Immature natural killer cell (primary cell): ENCODE results near the gene FAM20C. TPM values are rescaled to one million over a fixed set of nuclear protein-coding genes. Genes with fewer than 3 reads are reported as not detected.

Experiments
- DNase-seq, 3 donors: peaks; one replicate each; pipeline ENCODE4 v3.0.0; 2022; ENCODE audit warnings: mixed read lengths in 1 of 3
- H3K27ac Mint-ChIP-seq, 6 donors: one replicate each; pipeline ENCODE4 v1.8.0; 2020; ENCODE audit warnings: mixed read lengths in 6 of 6, mild to moderate bottlenecking in 5 of 6, inconsistent platforms in 4 of 6, moderate library complexity in 3 of 6
- H3K27me3 Mint-ChIP-seq, 3 donors: one replicate each; pipeline ENCODE4 v1.8.0; 2020 to 2021; ENCODE audit warnings: low read depth in 3 of 3, mild to moderate bottlenecking in 3 of 3, mixed read lengths in 3 of 3, moderate library complexity in 3 of 3, inconsistent platforms in 1 of 3
- H3K36me3 Mint-ChIP-seq, 3 donors: one replicate each; pipeline ENCODE4 v1.8.0; 2020; ENCODE audit warnings: mixed read lengths in 3 of 3, inconsistent platforms in 2 of 3, mild to moderate bottlenecking in 2 of 3
- H3K4me1 Mint-ChIP-seq, 2 donors: one replicate each; pipeline ENCODE4 v1.8.0; 2020; ENCODE audit warnings: inconsistent platforms in 2 of 2, mild to moderate bottlenecking in 2 of 2, mixed read lengths in 2 of 2, moderate library complexity in 1 of 2
- H3K4me3 Mint-ChIP-seq, 5 donors: one replicate each; pipeline ENCODE4 v1.8.0; 2020; ENCODE audit warnings: mild to moderate bottlenecking in 5 of 5, mixed read lengths in 5 of 5, inconsistent platforms in 3 of 5, moderate library complexity in 3 of 5
- H3K9me3 Mint-ChIP-seq, 6 donors: one replicate each; pipeline ENCODE4 v1.8.0; 2020; ENCODE audit warnings: mild to moderate bottlenecking in 6 of 6, mixed read lengths in 6 of 6, inconsistent platforms in 4 of 6, moderate library complexity in 3 of 6
- polyA plus RNA-seq, 3 donors: library from polyadenylated mRNA; unstranded; fragments of 300-500 nt; fragmentation: Illumina TruSeq; gene quantifications; one replicate each; pipeline ENCODE4 v1.2.3, GENCODE V29; 2021

FAM20C gene
- polyA plus RNA-seq, 3 donors from 2014 or later, result not detected

- Mint-ChIP-seq H3K27me3 (peaks cover 6 to 12% (median 9%) of the 10 kb centered on the region in 3 donors), H3K4me3 (no peak overlapping the region), H3K36me3 (no peaks in the 10 kb centered on the region), H3K27ac (no peak overlapping the region), H3K4me1 (no peaks in the 10 kb centered on the region), H3K9me3 (peaks cover 0 to 3% (median 0%) of the 10 kb centered on the region in 6 donors)
- DNase-seq, result no peak
These were observed 92.7 kb downstream of the FAM20C start for GRCh38 chr7:284762-285722.

- Mint-ChIP-seq H3K9me3 (peaks cover 0 to 3% (median 0%) of the 10 kb centered on the region in 6 donors), H3K36me3 (no peaks in the 10 kb centered on the region), H3K4me3 (no peak overlapping the region), H3K27ac (no peak overlapping the region), H3K4me1 (no peaks in the 10 kb centered on the region), H3K27me3 (peaks cover 5 to 12% (median 11%) of the 10 kb centered on the region in 3 donors)
- DNase-seq, result no peak
These were observed 93.4 kb downstream of the FAM20C start for GRCh38 chr7:285731-286130.

DNA sequence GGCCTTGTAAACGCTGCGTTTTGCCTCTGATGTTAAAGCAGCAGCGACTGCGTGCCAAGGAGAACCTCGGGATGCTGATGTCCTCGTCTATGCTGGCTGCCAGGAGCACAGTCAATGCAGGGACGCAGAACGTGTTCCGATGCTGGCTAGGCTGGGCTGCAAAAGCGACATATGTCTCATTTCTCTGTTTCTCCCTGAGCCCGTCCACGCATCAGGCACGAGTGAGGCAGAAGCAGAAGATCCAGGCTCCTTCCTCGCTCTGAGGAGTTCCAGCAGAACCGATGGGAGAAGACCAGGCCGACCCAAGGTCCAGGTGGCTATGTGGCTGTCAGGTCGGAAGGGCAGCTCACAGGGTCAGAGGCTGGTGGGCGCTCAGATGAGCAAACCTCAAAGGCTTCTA, 93.9 kb downstream of the FAM20C start:
- Mint-ChIP-seq H3K9me3 (peaks cover 0 to 3% (median 0%) of the 10 kb centered on the region in 6 donors), H3K4me3 (no peak overlapping the region), H3K36me3 (no peaks in the 10 kb centered on the region), H3K4me1 (no peaks in the 10 kb centered on the region), H3K27me3 (peaks cover 3 to 12% (median 11%) of the 10 kb centered on the region in 3 donors), H3K27ac (no peak overlapping the region)
- DNase-seq, result no peak

- DNase-seq, result no peak
- H3K9me3 Mint-ChIP-seq, result peaks cover 0 to 3% (median 0%) of the 10 kb centered on the region in 6 donors
- H3K4me3 Mint-ChIP-seq, result no peak overlapping the region
- H3K27me3 Mint-ChIP-seq, result peaks cover 3 to 21% (median 8%) of the 10 kb centered on the region in 3 donors
- no peak overlapping the region for H3K27ac Mint-ChIP-seq
- H3K36me3 Mint-ChIP-seq, result no peaks in the 10 kb centered on the region
- no peaks in the 10 kb centered on the region for H3K4me1 Mint-ChIP-seq
These were observed 96.3 kb downstream of the FAM20C start for GRCh38 chr7:288671-289101.

DNA sequence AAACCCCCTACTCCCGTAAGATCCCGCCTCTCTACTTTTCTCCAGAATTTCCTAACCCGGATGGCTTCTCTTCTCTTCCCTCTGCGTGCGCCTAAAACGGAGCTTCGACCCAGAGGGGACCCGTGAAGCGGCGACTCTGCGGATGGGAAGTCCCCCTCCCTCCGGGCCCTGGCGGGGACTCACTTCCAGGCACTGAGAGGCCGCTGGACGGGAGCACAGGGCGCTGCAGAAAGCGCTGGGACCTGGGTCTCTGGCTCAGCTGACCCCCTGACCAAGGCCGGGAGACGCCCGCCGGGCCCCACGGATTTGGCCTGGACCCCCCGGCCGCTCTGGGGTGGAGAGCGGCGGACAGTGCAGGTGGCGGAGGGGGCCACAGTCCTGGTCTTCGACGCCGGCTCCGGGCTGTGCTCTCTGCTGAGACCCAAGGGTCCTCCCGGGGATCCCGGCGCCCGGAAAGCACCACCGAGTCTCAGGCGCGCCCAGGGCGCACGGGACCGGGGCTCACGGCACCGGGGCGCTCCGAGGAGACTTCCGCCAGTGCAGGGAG, 96.9 kb downstream of the FAM20C start:
- peaks cover 3 to 21% (median 9%) of the 10 kb centered on the region in 3 donors for H3K27me3 Mint-ChIP-seq
- no peaks in the 10 kb centered on the region for H3K4me1 Mint-ChIP-seq
- no peaks in the 10 kb centered on the region for H3K36me3 Mint-ChIP-seq
- peaks cover 0 to 3% (median 0%) of the 10 kb centered on the region in 6 donors for H3K9me3 Mint-ChIP-seq
- no peak overlapping the region for H3K27ac Mint-ChIP-seq
- DNase-seq, result no peak
- H3K4me3 Mint-ChIP-seq, result no peak overlapping the region

DNA sequence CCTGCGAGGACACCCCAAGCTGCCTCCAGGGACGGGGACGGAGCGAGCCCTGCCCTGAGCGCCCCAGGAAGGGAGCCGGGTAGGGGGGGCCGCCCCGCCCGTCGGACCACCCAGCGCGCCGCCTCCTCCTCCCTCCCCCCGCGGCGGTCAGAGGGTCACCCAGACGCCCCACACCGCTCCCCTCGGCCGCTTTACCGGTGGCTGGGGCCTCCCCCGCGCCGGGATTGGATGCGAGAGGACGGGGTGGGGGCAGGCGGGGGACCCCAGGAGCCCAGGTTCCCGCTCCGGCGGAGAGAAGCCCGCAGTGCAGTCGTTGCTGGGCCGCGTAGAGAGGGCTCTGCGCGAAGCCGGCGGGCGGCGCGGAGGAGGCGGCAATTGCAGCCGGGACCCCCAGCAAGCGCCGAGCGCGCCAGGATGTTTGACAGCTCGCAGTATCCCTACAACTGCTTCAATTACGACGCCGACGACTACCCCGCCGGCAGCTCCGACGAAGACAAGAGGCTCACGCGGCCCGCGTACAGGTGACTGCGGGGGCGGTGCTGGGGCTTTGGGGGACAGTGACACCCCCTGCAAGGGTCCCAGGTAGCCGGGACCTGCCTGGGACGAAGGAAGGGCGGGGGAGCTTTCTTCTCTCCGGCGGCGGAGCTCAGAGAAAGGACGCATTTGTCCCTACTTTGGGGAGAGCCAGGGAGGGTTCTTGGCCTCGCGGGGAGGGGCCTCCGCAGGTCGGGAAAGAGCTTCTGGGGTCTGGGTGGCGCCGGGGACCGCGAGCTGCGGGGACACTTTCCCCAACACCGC, 97.6 kb downstream of the FAM20C start, which contains the start of gene FOXL3:
Gene FOXL3, plus strand, starts transcription at position 415 of the 798 bp plus-strand sequence. Its CDS starts 0 bp downstream, at position 415.
- Mint-ChIP-seq H3K9me3 (peaks cover 0 to 3% (median 0%) of the 10 kb centered on the region in 6 donors), H3K4me1 (no peaks in the 10 kb centered on the region), H3K27ac (no peak within 1 kb of the TSS), H3K27me3 (peaks cover 3 to 19% (median 12%) of the 10 kb centered on the region in 3 donors), H3K36me3 (no peaks in the 10 kb centered on the region), H3K4me3 (no peak within 1 kb of the TSS)
- DNase-seq, result no peak

DNA sequence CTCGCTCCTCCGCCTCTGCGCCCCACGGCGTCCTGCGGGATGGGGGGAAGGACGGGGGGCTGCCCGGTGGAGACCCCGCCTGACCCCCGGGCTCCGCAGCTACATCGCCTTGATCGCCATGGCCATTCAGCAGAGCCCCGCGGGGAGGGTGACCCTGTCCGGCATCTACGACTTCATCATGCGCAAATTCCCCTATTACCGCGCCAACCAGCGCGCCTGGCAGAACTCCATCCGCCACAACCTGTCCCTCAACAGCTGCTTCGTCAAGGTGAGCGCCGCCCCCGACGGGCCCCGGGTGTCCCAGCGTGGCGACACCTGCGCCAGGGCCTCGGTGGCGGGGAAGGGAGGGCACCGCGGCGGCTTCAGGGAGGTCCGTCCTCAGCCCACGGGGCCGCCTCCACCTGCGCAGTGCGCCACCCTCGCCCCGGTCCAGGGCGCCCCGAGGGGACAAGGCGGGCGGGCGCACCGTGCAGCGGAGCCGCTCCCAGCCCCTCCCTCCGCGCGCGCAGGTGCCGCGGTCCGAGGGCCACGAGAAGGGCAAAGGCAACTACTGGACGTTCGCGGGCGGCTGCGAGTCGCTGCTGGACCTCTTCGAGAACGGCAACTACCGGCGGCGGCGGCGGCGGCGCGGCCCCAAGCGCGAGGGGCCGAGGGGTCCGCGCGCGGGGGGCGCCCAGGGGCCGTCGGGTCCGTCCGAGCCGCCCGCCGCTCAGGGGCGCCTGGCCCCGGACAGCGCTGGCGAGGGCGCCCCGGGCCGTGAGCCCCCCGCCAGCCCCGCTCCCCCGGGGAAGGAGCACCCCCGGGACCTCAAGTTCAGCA, 98.4 kb downstream of the FAM20C start:
- Mint-ChIP-seq H3K36me3 (no peaks in the 10 kb centered on the region), H3K4me1 (no peaks in the 10 kb centered on the region), H3K27me3 (peaks cover 2 to 16% (median 12%) of the 10 kb centered on the region in 3 donors), H3K4me3 (no peak overlapping the region), H3K9me3 (peaks cover 0 to 3% (median 0%) of the 10 kb centered on the region in 6 donors), H3K27ac (no peak overlapping the region)
- no peak for DNase-seq

- H3K27ac Mint-ChIP-seq, result no peak overlapping the region
- no peaks in the 10 kb centered on the region for H3K4me1 Mint-ChIP-seq
- DNase-seq, result no peak
- no peak overlapping the region for H3K4me3 Mint-ChIP-seq
- H3K36me3 Mint-ChIP-seq, result no peaks in the 10 kb centered on the region
- H3K9me3 Mint-ChIP-seq, result peaks cover 0 to 3% (median 0%) of the 10 kb centered on the region in 6 donors
- H3K27me3 Mint-ChIP-seq, result peaks cover 0 to 16% (median 12%) of the 10 kb centered on the region in 3 donors
These were observed 99.2 kb downstream of the FAM20C start for GRCh38 chr7:291373-292092.

GRCh38 chr7:292226-292625, 99.9 kb downstream of the FAM20C start:
- DNase-seq, result no peak
- no peaks in the 10 kb centered on the region for H3K4me1 Mint-ChIP-seq
- no peak overlapping the region for H3K4me3 Mint-ChIP-seq
- peaks cover 0 to 3% (median 0%) of the 10 kb centered on the region in 6 donors for H3K9me3 Mint-ChIP-seq
- peaks cover 0 to 16% (median 10%) of the 10 kb centered on the region in 3 donors for H3K27me3 Mint-ChIP-seq
- no peaks in the 10 kb centered on the region for H3K36me3 Mint-ChIP-seq
- no peak overlapping the region for H3K27ac Mint-ChIP-seq

- no peaks in the 10 kb centered on the region for H3K4me1 Mint-ChIP-seq
These were observed 100.5 kb downstream of the FAM20C start for GRCh38 chr7:292826-293225.

GRCh38 chr7:293681-294439, 101.5 kb downstream of the FAM20C start:
- Mint-ChIP-seq H3K36me3 (no peaks in the 10 kb centered on the region), H3K4me1 (no peaks in the 10 kb centered on the region), H3K4me3 (no peak overlapping the region), H3K27me3 (peaks cover 0 to 9% (median 6%) of the 10 kb centered on the region in 3 donors), H3K27ac (no peak overlapping the region), H3K9me3 (no peaks in the 10 kb centered on the region)
- no peak for DNase-seq

More at GRCh38 chr7:292826-293225, 100.5 kb downstream of the FAM20C start:
- no peak for DNase-seq
- no peak overlapping the region for H3K27ac Mint-ChIP-seq
- H3K4me3 Mint-ChIP-seq, result no peak overlapping the region
- H3K27me3 Mint-ChIP-seq, result peaks cover 0 to 13% (median 9%) of the 10 kb centered on the region in 3 donors
- no peaks in the 10 kb centered on the region for H3K36me3 Mint-ChIP-seq
- H3K9me3 Mint-ChIP-seq, result peaks cover 0 to under 1% (median 0%) of the 10 kb centered on the region in 6 donors
